ENCODE measurements around the gene MAP2.

Gene MAP2, protein sequence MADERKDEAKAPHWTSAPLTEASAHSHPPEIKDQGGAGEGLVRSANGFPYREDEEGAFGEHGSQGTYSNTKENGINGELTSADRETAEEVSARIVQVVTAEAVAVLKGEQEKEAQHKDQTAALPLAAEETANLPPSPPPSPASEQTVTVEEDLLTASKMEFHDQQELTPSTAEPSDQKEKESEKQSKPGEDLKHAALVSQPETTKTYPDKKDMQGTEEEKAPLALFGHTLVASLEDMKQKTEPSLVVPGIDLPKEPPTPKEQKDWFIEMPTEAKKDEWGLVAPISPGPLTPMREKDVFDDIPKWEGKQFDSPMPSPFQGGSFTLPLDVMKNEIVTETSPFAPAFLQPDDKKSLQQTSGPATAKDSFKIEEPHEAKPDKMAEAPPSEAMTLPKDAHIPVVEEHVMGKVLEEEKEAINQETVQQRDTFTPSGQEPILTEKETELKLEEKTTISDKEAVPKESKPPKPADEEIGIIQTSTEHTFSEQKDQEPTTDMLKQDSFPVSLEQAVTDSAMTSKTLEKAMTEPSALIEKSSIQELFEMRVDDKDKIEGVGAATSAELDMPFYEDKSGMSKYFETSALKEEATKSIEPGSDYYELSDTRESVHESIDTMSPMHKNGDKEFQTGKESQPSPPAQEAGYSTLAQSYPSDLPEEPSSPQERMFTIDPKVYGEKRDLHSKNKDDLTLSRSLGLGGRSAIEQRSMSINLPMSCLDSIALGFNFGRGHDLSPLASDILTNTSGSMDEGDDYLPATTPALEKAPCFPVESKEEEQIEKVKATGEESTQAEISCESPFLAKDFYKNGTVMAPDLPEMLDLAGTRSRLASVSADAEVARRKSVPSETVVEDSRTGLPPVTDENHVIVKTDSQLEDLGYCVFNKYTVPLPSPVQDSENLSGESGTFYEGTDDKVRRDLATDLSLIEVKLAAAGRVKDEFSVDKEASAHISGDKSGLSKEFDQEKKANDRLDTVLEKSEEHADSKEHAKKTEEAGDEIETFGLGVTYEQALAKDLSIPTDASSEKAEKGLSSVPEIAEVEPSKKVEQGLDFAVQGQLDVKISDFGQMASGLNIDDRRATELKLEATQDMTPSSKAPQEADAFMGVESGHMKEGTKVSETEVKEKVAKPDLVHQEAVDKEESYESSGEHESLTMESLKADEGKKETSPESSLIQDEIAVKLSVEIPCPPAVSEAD (N-terminal part only)

DNA sequence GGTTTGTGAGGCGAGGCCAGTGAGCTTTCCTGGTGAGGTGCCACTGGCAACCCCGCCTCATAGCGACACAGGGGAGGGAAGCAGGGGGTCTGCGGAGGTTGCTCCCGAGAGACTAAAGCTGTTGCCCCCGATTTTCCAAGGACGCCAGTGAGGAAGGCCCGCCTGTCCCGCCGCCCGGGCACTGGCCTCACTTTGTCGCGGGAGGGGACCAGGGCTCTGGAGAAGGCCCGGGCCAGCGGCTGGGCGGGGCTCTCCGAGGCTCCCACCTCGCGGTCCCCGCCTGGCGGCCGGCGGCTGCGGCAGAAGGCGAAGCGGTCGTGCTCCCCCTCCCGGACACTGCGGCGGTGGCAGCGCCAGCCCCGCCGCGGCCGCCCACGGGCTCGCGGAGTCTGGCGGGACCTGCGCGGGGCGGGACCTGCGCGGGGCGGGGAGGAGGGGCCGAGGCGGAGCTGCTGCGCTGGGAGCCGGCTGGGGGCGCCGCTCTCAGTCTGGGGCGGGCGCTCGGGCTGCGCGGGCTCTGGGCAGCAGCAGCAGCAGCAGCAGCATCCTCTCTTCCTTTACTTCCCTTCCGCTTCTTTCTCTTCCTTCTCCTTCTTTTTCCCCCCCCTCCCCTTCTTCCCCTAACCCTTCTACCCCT lies at the start of gene MAP2:
MAP2 (plus strand) TSS at position 486 of the 637 bp plus-strand sequence. CDS start 229,124 bp downstream, outside the sequence.
- DNase-seq (ENCODE audit: low read depth in 3 of 3) = peak; percentile 17 to 67 (median 48)

DNA sequence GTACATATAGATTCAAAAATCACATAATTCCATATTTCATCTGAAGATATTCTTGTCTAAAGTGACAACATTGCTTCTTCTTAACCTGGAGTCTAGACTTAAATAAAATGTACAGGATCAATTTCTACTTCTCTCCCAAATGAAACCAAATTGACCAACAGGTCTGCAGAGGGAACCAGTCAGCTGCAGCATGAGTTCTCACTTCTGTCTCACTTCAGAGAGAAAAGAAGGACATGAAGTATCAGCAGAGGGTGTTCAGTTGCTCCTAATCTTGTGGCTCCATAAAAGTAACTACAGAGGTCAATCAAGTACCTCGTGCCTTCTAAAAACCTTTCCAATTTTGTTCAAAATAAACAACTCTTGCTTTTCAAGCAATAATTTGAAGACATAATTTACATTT lies 47.2 kb upstream of the MAP2 start:
- DNase-seq (ENCODE audit: low read depth in 3 of 3) = no peak

GRCh38 chr2:209380293-209380692 lies 43.6 kb upstream of the MAP2 start:
- DNase-seq (ENCODE audit: low read depth in 3 of 3) = no peak

GRCh38 chr2:209381091-209381490 lies 42.8 kb upstream of the MAP2 start:
- no peak for DNase-seq (ENCODE audit: low read depth in 3 of 3)

DNA sequence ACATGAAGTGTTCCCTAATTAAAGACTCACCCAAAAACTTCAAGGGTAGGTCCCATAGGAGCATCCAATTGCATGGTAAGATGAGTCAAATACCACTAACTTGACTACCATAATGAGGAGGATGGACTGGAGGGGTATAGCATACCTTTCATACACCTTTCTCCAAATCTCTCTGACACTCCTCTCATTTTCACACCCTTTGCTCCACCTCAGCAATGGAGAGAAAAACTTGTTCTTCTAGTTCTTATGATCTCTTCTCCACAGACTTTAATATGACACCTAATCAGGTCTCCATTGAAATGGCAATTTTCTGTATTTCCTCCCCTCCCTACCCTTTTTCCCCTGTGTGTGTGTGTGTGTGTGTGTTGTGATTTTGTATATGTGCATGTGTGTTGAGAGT lies 41.1 kb upstream of the MAP2 start:
- no peak for DNase-seq (ENCODE audit: low read depth in 3 of 3)

- no peak for DNase-seq (ENCODE audit: low read depth in 3 of 3)
These were observed 40.6 kb upstream of the MAP2 start for GRCh38 chr2:209383212-209383611.

GRCh38 chr2:209387389-209387788 lies 36.5 kb upstream of the MAP2 start:
- no peak for DNase-seq (ENCODE audit: low read depth in 3 of 3)

- no peak for DNase-seq (ENCODE audit: low read depth in 3 of 3)
These were observed 35.3 kb upstream of the MAP2 start for GRCh38 chr2:209388446-209389037.

GRCh38 chr2:209389171-209389618 lies 34.7 kb upstream of the MAP2 start:
- DNase-seq (ENCODE audit: low read depth in 3 of 3) = no peak

- no peak for DNase-seq (ENCODE audit: low read depth in 3 of 3)
These were observed 33.0 kb upstream of the MAP2 start for GRCh38 chr2:209390839-209391238.

- no peak for DNase-seq (ENCODE audit: low read depth in 3 of 3)
These were observed 32.0 kb upstream of the MAP2 start for GRCh38 chr2:209391776-209392401.

GRCh38 chr2:209395229-209395628 lies 28.6 kb upstream of the MAP2 start:
- no peak for DNase-seq (ENCODE audit: low read depth in 3 of 3)

DNA sequence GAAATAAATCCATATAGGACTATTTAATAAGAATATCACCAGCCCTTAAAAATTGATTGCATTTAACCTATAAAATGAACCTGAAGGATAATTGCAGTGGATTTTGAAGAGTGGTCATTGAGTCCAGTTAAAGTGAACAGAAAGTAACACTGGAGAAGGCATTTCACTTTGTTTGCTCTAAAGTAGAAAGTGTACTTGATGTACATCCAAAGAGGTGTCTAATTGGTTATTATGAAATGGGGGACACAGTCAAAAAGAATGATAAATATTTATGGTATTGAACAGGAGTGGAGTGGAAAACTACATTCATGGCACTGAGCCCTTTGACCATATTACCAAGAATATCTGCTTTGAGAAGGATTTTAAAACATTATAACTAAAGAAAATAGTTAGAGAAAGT lies 28.2 kb upstream of the MAP2 start:
- DNase-seq (ENCODE audit: low read depth in 3 of 3) = no peak

GRCh38 chr2:209398463-209398862 lies 25.4 kb upstream of the MAP2 start:
- DNase-seq (ENCODE audit: low read depth in 3 of 3) = no peak

- DNase-seq (ENCODE audit: low read depth in 3 of 3) = no peak
These were observed 22.1 kb upstream of the MAP2 start for GRCh38 chr2:209401788-209402187.

GRCh38 chr2:209411296-209411695 lies 12.6 kb upstream of the MAP2 start:
- no peak for DNase-seq (ENCODE audit: low read depth in 3 of 3)

DNA sequence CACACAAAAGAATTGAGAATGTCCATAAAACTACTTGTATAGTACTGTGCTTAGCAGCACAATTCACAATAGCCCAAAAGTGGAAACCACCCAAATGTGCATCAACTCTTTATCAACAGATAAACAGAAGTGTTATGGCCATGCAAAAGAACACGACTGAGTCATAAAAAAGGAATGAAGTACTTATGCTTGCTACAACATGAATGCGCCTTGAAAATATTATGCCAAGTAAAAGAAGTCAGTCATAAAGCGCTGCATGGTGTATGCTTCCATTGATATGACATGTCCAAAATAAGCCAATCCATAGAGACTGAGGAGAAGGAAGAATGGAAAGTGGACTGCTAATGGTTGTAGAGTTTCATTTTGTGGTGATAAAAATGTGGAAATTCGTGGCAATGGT lies 12.1 kb upstream of the MAP2 start:
- DNase-seq (ENCODE audit: low read depth in 3 of 3) = no peak

DNA sequence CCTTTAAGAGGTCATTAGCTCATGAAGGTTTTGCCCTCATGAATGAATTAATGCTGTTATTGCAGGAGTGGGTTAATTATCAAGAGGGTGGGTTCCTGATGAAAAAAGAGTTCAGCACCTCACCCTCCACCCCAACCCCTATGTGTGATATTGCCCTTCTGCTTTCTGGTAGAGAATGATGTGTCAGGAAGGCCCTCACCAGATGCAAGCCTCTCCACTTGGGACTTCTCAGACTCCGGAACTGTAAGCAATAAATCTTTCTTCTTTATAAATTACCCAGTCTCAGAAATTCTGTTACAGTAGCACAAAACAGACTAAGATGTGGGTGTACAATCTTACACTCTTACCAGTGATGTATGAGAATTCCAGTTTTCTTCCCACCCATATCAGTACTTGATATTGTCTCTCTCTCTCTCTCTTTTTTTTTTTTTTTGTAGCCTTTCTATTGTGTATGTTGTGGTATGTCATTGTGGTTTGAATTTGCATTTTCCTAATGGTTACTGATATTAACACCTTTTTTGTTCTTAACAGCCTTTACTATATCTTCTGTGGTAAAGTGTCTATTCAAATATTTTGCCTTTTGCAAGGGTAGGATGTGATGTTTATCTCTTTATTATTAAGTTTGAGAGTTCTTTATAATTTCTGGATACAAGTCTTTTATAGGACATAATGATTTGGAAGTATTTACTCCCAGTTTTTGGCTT lies 10.4 kb upstream of the MAP2 start:
- DNase-seq (ENCODE audit: low read depth in 3 of 3) = no peak

GRCh38 chr2:209416913-209417312 lies 6.9 kb upstream of the MAP2 start:
- DNase-seq (ENCODE audit: low read depth in 3 of 3) = no peak

DNA sequence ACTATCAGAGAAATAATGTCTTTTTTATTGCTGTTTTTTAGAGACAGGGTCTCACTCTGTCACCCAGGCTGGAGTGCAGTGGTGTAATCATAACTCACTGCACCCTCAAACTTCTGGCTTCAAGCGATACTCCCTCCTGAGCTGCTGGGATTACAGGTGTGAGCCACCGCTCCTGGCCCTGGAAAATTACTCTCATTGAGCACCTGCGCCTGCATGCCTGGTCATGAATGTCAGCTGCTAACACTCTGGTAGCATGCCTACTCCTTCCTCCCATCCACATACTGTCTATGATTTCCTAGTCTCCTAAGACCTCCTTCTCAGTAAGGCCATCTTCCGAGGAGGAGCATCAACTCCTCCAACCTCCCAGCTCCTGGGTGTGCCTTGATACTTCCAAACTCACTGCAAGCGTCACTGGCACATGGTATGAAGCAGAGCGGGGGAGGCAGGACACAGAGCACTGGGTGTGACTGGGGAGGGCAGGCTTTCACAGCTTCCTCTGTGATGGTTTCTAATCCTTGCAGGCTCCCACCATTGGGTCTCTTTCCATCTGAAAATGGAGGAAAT lies 1.6 kb upstream of the MAP2 start:
- DNase-seq (ENCODE audit: low read depth in 3 of 3) = no peak
